Measurements from ENCODE around the gene PLCH2.

DNA sequence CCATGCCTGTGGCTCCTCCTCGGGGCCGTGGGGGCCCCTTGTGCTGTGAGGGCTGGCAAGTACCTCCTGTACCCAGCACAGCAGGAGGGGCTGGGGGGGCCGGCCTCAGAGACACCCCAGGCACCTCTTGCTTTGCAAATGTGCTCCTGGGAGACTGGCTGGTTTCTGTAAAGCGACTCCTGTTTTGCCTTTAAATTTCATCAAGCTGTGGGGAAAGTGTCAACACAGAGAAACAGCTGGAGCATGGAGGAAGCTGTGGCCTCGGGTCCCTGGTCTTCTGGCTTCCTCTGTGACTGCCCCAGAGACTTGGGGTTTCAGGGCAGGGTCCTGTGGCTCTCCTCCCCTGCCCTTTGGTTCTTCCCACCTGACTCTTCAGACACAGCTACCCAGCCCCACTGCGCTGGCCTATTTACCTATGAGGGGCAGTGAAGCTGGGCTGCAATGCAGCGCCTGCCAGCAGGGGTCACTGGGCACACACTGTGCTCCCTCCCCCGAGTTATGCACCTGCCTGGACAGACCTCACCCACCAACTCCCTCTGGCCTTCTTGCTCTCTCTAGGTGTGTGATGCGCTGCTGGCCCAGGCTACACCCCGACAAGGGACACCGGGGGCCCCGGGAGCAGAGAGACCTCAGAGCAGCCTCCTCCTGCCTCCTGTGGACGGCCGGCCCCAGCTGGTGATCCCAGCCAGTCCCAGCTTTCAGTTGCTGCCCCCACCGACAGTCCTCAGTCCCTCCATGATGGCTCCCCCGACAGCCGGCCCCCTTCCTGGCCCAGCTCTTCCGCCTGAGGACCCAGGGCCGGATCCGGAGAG, 46.1 kb upstream of the PLCH2 start:
- no peak for TF ChIP-seq TAF1 (IDR thresholded peaks at IDR 0.05; ENCODE audit: low read depth)
- TF ChIP-seq EP300 (IDR thresholded peaks at IDR 0.05; ENCODE audit: borderline replicate concordance) = no peak
- no peak for TF ChIP-seq NFIC (IDR thresholded peaks at IDR 0.05)
